ENCODE results near the gene MKX.

The MKX gene

GRCh38 chr10:27744802-27745731 is 552 bp downstream of the MKX start:
- no peak for TF ChIP-seq CTCF (conservative IDR thresholded peaks at IDR 0.05; ENCODE audit: low read length)
- no peak for TF ChIP-seq EZH2phosphoT487 (IDR thresholded peaks at IDR 0.05; ENCODE audit: borderline replicate concordance)
- H2AFZ ChIP-seq (ENCODE audit: low read length): no peak overlapping the region
- no peaks in the 10 kb centered on the region; the same call in 1 of the 2 replicates for H3K9me3 ChIP-seq (ENCODE audit: insufficient read depth, low read depth, low read length)
- no peak overlapping the region for H3K4me3 ChIP-seq (ENCODE audit: low read length, poor library complexity, severe bottlenecking)
- no peaks in the 10 kb centered on the region for H3K27me3 ChIP-seq (ENCODE audit: insufficient read depth, low read length, poor library complexity, severe bottlenecking)
- no peaks in the 10 kb centered on the region for H3K79me2 ChIP-seq (ENCODE audit: insufficient read depth, low read length)
- no peaks in the 10 kb centered on the region for H3K36me3 ChIP-seq (ENCODE audit: insufficient read depth, low read length)
- H3K9me2 ChIP-seq (replicated peaks; ENCODE audit: low read depth, low read length): no peaks in the 10 kb centered on the region
- H3K4me2 ChIP-seq (ENCODE audit: low read depth, low read length, poor library complexity, severe bottlenecking): no peak overlapping the region
- no peaks in the 10 kb centered on the region for H3F3A ChIP-seq (ENCODE audit: low read depth)
- H4K20me1 ChIP-seq (ENCODE audit: insufficient read depth, low read length, poor library complexity, severe bottlenecking): no peaks in the 10 kb centered on the region
- no peak overlapping the region for H3K9ac ChIP-seq (ENCODE audit: low read depth, low read length, poor library complexity, severe bottlenecking)
- peaks cover 22% of the 10 kb centered on the region for H3K4me1 ChIP-seq (ENCODE audit: insufficient read depth, low read length, poor library complexity, severe bottlenecking)

- Histone ChIP-seq H3K79me2 (ENCODE audit: insufficient read depth, low read length) (no peaks in the 10 kb centered on the region), H3K4me1 (ENCODE audit: insufficient read depth, low read length, poor library complexity, severe bottlenecking) (peaks cover 15% of the 10 kb centered on the region), H3K9me2 (replicated peaks; ENCODE audit: low read depth, low read length) (no peaks in the 10 kb centered on the region), H3K4me2 (ENCODE audit: low read depth, low read length, poor library complexity, severe bottlenecking) (no peak overlapping the region), H3K9me3 (ENCODE audit: insufficient read depth, low read depth, low read length) (no peaks in the 10 kb centered on the region; the same call in 1 of the 2 replicates), H2AFZ (ENCODE audit: low read length) (no peak overlapping the region), H3K4me3 (ENCODE audit: low read length, poor library complexity, severe bottlenecking) (no peak overlapping the region), H3K9ac (ENCODE audit: low read depth, low read length, poor library complexity, severe bottlenecking) (no peak overlapping the region), H4K20me1 (ENCODE audit: insufficient read depth, low read length, poor library complexity, severe bottlenecking) (no peaks in the 10 kb centered on the region), H3K36me3 (ENCODE audit: insufficient read depth, low read length) (no peaks in the 10 kb centered on the region), H3F3A (ENCODE audit: low read depth) (no peaks in the 10 kb centered on the region), H3K27me3 (ENCODE audit: insufficient read depth, low read length, poor library complexity, severe bottlenecking) (no peaks in the 10 kb centered on the region)
- TF ChIP-seq EZH2phosphoT487 (IDR thresholded peaks at IDR 0.05; ENCODE audit: borderline replicate concordance) (no peak), CTCF (conservative IDR thresholded peaks at IDR 0.05; ENCODE audit: low read length) (no peak)
Observed at GRCh38 chr10:27743877-27744801, 1.5 kb downstream of the MKX start.

DNA sequence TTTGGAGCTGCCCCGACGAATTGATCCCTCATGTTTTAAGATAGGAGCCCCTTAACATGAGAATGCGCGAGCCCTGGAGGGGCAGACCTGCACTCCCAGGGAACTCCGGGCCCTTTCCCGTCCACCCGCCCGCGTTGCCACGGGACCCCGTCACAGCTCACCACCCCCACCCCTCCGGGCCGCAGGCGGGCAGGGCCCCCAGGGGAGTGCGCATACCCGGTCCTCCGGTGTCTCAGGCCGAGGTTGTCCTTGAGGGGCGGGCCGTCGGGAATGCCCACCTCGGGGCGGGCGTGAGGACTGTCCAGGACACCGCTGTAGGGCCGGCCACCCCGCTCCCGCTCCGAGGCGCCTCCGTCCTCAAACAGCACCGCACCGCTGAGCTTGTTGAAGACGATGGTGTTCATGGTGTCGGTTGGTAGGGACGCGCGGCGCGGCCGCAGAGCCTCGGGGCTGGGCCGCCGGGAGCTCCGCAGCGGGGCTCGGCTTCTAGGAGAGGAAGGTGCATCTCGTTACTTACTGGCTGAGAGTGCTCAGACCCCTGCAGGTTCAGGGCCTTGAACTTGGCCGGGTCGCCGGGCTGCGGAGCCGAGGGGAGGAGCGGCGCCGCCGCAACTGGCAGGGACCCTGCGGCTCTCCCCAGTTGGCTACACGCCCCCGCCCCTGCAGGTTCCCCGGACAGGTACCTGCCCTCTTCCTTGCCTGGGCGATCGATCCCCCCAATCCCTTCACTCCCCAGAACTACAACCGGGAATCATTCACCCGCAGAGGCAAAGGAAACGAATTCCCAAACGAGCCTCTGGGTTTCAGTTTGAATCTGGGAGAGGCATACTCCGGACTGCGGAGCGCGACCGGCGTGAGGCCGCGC is 2.4 kb downstream of the MKX start:
- peak overlapping the region; percentile 80 for H3K9ac ChIP-seq (ENCODE audit: low read depth, low read length, poor library complexity, severe bottlenecking)
- TF ChIP-seq CTCF (conservative IDR thresholded peaks at IDR 0.05; ENCODE audit: low read length): no peak
- H3K4me3 ChIP-seq (ENCODE audit: low read length, poor library complexity, severe bottlenecking): peak overlapping the region; percentile 79

More for the DNA sequence above, 2.4 kb downstream of the MKX start:
- Histone ChIP-seq H3K9me2 (replicated peaks; ENCODE audit: low read depth, low read length) (no peaks in the 10 kb centered on the region), H3K27me3 (ENCODE audit: insufficient read depth, low read length, poor library complexity, severe bottlenecking) (no peaks in the 10 kb centered on the region), H3K4me1 (ENCODE audit: insufficient read depth, low read length, poor library complexity, severe bottlenecking) (peaks cover 6% of the 10 kb centered on the region), H3K4me2 (ENCODE audit: low read depth, low read length, poor library complexity, severe bottlenecking) (peak overlapping the region; percentile 75), H2AFZ (ENCODE audit: low read length) (peak overlapping the region; percentile 80; the same call in 1 of the 2 replicates), H3F3A (ENCODE audit: low read depth) (no peaks in the 10 kb centered on the region), H4K20me1 (ENCODE audit: insufficient read depth, low read length, poor library complexity, severe bottlenecking) (no peaks in the 10 kb centered on the region), H3K79me2 (ENCODE audit: insufficient read depth, low read length) (no peaks in the 10 kb centered on the region), H3K36me3 (ENCODE audit: insufficient read depth, low read length) (no peaks in the 10 kb centered on the region), H3K9me3 (ENCODE audit: insufficient read depth, low read depth, low read length) (no peaks in the 10 kb centered on the region; the same call in 1 of the 2 replicates)
